ENCODE measurements around the gene SLC25A3.
"Not testable (repeated sequence)": the region's sequence is repeated elsewhere in the genome, so short reads cannot be mapped to it uniquely, and the experiment has no call there.

Gene SLC25A3

DNA sequence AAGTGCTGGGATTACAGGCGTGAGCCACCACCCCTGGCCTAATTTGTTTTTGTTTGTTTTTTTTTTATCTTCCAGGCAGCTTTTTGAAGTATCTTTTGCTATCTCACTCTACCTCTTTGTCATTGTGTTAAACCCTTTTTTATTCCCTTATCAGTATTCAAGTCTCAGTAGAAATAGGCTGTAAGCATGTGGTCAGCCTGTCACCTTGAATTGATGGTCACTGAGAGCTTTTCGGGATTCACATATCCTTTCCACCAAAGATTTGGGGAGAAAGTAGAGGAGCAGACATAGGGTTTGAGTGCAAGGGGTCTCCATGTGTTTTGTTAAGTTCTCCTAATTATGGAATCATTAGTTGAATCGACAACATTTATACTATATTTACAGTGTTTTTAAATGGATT, 41.7 kb upstream of the SLC25A3 start:
- no peak overlapping the region for H2BK5ac ChIP-seq (ENCODE audit: low read depth, low read length, poor library complexity, severe bottlenecking)
- no peak overlapping the region for H2BK120ac ChIP-seq (ENCODE audit: low read depth, low read length)
- H3K4me2 ChIP-seq (ENCODE audit: low read length, poor library complexity, severe bottlenecking), result no peak overlapping the region
- H3K36me3 ChIP-seq (ENCODE audit: control insufficient read depth in 1 of 2, insufficient read depth in 2 of 2, low read depth in 1 of 2, low read length in 2 of 2), result peaks cover 11 to 17% of the 10 kb centered on the region in 2 experiments
- H2BK15ac ChIP-seq (ENCODE audit: low read depth, poor library complexity, severe bottlenecking), result no peak overlapping the region
- no peak overlapping the region for H3K27ac ChIP-seq (ENCODE audit: low read length, poor library complexity, severe bottlenecking)
- DNase-seq, result no peak
- no peaks in the 10 kb centered on the region for H3K4me1 ChIP-seq (ENCODE audit: control insufficient read depth, insufficient read depth, low read depth, low read length)
- H3K9me3 ChIP-seq (ENCODE audit: control insufficient read depth, low read length), result no peaks in the 10 kb centered on the region
- H3K27me3 ChIP-seq (ENCODE audit: control insufficient read depth in 1 of 2, insufficient read depth in 1 of 2, low read length in 2 of 2), result no peaks in the 10 kb centered on the region
- 91% methylated on average over 1 of the region's 3 CpGs for WGBS
- no peak overlapping the region for H4K8ac ChIP-seq (ENCODE audit: low read length)
- H2BK12ac ChIP-seq (ENCODE audit: low read length in 2 of 2), result no peak overlapping the region
- no peak overlapping the region for H3K23ac ChIP-seq (ENCODE audit: low read length in 2 of 2)
- H2AK5ac ChIP-seq (ENCODE audit: low read length, severe bottlenecking), result no peak overlapping the region
- H3K14ac ChIP-seq (ENCODE audit: low read length in 2 of 2), result no peak overlapping the region
- no peak overlapping the region for H3K18ac ChIP-seq (ENCODE audit: low read depth in 1 of 2, low read length in 2 of 2)
- no peak overlapping the region for H4K91ac ChIP-seq (ENCODE audit: low read length)
- no peak overlapping the region for H3K9ac ChIP-seq (ENCODE audit: low read length)
- H3K4ac ChIP-seq (ENCODE audit: low read depth in 1 of 2, low read length in 2 of 2), result no peak overlapping the region
- H3K79me1 ChIP-seq (replicated peaks; ENCODE audit: low read length, poor library complexity, severe bottlenecking), result peaks cover 8% of the 10 kb centered on the region
- no peak overlapping the region for H3K4me3 ChIP-seq (ENCODE audit: insufficient read depth in 1 of 2, low read depth in 1 of 2, low read length in 2 of 2)
- no peak overlapping the region for H2AFZ ChIP-seq (ENCODE audit: low read depth, low read length)

DNA sequence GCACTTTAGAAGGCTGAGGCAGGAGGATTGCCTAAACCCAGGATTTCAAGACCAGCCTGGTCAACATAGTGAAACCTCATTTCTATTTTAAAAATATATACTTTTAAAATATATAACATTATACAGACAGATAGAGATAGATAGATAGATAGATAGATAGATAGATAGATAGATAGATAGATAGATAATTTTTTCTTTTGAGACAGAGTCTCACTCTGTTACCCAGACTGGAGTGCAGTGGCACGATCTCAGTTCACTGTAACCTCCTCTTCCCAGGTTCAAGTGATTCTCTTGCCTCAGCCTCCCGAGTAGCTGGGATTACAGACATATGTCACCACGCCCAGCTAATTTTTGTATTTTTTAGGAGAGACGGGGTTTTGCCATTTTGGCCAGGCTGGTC, 35.4 kb upstream of the SLC25A3 start:
- 87% methylated on average over 4 of the region's 4 CpGs for WGBS
- H3K9me3 ChIP-seq (ENCODE audit: control insufficient read depth, low read length); H2BK12ac ChIP-seq (ENCODE audit: low read length in 2 of 2); H3K18ac ChIP-seq (ENCODE audit: low read depth in 1 of 2, low read length in 2 of 2); H2BK120ac ChIP-seq (ENCODE audit: low read depth, low read length); H2BK5ac ChIP-seq (ENCODE audit: low read depth, low read length, poor library complexity, severe bottlenecking); H3K36me3 ChIP-seq (ENCODE audit: control insufficient read depth in 1 of 2, insufficient read depth in 2 of 2, low read depth in 1 of 2, low read length in 2 of 2); H3K79me1 ChIP-seq (replicated peaks; ENCODE audit: low read length, poor library complexity, severe bottlenecking); H3K14ac ChIP-seq (ENCODE audit: low read length in 2 of 2); H3K27me3 ChIP-seq (ENCODE audit: control insufficient read depth in 1 of 2, insufficient read depth in 1 of 2, low read length in 2 of 2); H3K4me1 ChIP-seq (ENCODE audit: control insufficient read depth, insufficient read depth, low read depth, low read length); H3K4me2 ChIP-seq (ENCODE audit: low read length, poor library complexity, severe bottlenecking); H3K4ac ChIP-seq (ENCODE audit: low read depth in 1 of 2, low read length in 2 of 2); H4K91ac ChIP-seq (ENCODE audit: low read length); H3K4me3 ChIP-seq (ENCODE audit: insufficient read depth in 1 of 2, low read depth in 1 of 2, low read length in 2 of 2); H3K23ac ChIP-seq (ENCODE audit: low read length in 2 of 2); H2AFZ ChIP-seq (ENCODE audit: low read depth, low read length); H3K9ac ChIP-seq (ENCODE audit: low read length); H2BK15ac ChIP-seq (ENCODE audit: low read depth, poor library complexity, severe bottlenecking); H2AK5ac ChIP-seq (ENCODE audit: low read length, severe bottlenecking); H3K27ac ChIP-seq (ENCODE audit: low read length, poor library complexity, severe bottlenecking); H4K8ac ChIP-seq (ENCODE audit: low read length); DNase-seq: not testable (repeated sequence)

DNA sequence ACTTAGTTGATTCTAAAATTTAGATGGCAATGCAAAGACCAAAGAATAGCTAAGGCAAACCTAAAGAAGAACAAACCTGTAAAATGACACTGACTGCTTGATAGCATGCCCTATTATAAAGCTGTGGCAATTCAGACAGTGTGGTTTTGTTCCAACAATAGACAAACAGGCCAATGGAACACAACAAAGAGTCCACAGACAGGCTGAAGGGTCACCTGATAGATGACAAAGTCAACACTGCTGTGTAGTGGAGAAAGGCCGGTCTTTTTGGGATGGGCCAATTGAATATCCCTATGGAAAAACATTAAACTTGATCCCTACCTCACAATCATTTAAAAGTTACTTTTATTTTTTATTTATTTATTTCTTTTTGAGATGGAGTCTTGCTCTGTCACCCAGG, 33.8 kb upstream of the SLC25A3 start:
- H3K14ac ChIP-seq (ENCODE audit: low read length in 2 of 2), result no peak overlapping the region
- WGBS, result no CpG with 5 or more reads among the region's 1 CpG
- no peak overlapping the region for H2AFZ ChIP-seq (ENCODE audit: low read depth, low read length)
- H2AK5ac ChIP-seq (ENCODE audit: low read length, severe bottlenecking), result no peak overlapping the region
- H3K4ac ChIP-seq (ENCODE audit: low read depth in 1 of 2, low read length in 2 of 2), result no peak overlapping the region
- no peaks in the 10 kb centered on the region for H3K36me3 ChIP-seq (ENCODE audit: control insufficient read depth in 1 of 2, insufficient read depth in 2 of 2, low read depth in 1 of 2, low read length in 2 of 2)
- H3K27me3 ChIP-seq (ENCODE audit: control insufficient read depth in 1 of 2, insufficient read depth in 1 of 2, low read length in 2 of 2), result no peaks in the 10 kb centered on the region
- peaks cover 6% of the 10 kb centered on the region for H3K9me3 ChIP-seq (ENCODE audit: control insufficient read depth, low read length)
- no peak overlapping the region for H2BK15ac ChIP-seq (ENCODE audit: low read depth, poor library complexity, severe bottlenecking)
- H3K9ac ChIP-seq (ENCODE audit: low read length), result no peak overlapping the region
- H2BK120ac ChIP-seq (ENCODE audit: low read depth, low read length), result no peak overlapping the region
- H3K4me1 ChIP-seq (ENCODE audit: control insufficient read depth, insufficient read depth, low read depth, low read length), result no peaks in the 10 kb centered on the region
- DNase-seq, result no peak
- H2BK12ac ChIP-seq (ENCODE audit: low read length in 2 of 2), result no peak overlapping the region
- H4K91ac ChIP-seq (ENCODE audit: low read length), result no peak overlapping the region
- no peak overlapping the region for H3K4me2 ChIP-seq (ENCODE audit: low read length, poor library complexity, severe bottlenecking)
- no peak overlapping the region for H3K4me3 ChIP-seq (ENCODE audit: insufficient read depth in 1 of 2, low read depth in 1 of 2, low read length in 2 of 2)
- no peak overlapping the region for H3K18ac ChIP-seq (ENCODE audit: low read depth in 1 of 2, low read length in 2 of 2)
- no peak overlapping the region for H3K23ac ChIP-seq (ENCODE audit: low read length in 2 of 2)
- H2BK5ac ChIP-seq (ENCODE audit: low read depth, low read length, poor library complexity, severe bottlenecking), result no peak overlapping the region
- H3K27ac ChIP-seq (ENCODE audit: low read length, poor library complexity, severe bottlenecking), result no peak overlapping the region
- H3K79me1 ChIP-seq (replicated peaks; ENCODE audit: low read length, poor library complexity, severe bottlenecking), result no peaks in the 10 kb centered on the region
- H4K8ac ChIP-seq (ENCODE audit: low read length), result no peak overlapping the region

DNA sequence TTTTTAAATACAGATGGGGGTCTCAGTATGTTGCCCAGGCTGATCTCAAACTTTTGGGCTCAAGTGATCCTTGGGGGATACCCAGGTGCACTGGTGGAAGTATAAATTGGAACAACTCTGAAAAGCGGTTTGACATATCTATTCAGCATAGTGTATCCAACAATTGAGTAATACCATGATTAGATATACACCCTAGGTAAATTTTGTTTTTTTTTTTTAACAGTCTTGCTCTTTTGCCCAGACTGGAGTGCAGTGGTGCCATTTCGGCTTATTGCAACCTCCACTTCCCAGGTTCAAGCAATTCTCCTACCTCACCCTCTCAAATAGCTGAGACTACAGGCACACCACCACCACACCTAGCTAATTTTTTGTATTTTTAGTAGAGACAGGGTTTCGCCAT, 31.6 kb upstream of the SLC25A3 start:
- Histone ChIP-seq H3K4me3 (ENCODE audit: insufficient read depth in 1 of 2, low read depth in 1 of 2, low read length in 2 of 2) (no peak overlapping the region), H2AFZ (ENCODE audit: low read depth, low read length) (no peak overlapping the region), H2AK5ac (ENCODE audit: low read length, severe bottlenecking) (no peak overlapping the region), H3K79me1 (replicated peaks; ENCODE audit: low read length, poor library complexity, severe bottlenecking) (no peaks in the 10 kb centered on the region), H3K4me1 (ENCODE audit: control insufficient read depth, insufficient read depth, low read depth, low read length) (no peaks in the 10 kb centered on the region), H2BK15ac (ENCODE audit: low read depth, poor library complexity, severe bottlenecking) (no peak overlapping the region), H4K8ac (ENCODE audit: low read length) (no peak overlapping the region), H3K9me3 (ENCODE audit: control insufficient read depth, low read length) (peaks cover 6% of the 10 kb centered on the region), H3K4me2 (ENCODE audit: low read length, poor library complexity, severe bottlenecking) (no peak overlapping the region), H3K9ac (ENCODE audit: low read length) (no peak overlapping the region), H3K27me3 (ENCODE audit: control insufficient read depth in 1 of 2, insufficient read depth in 1 of 2, low read length in 2 of 2) (no peaks in the 10 kb centered on the region), H3K14ac (ENCODE audit: low read length in 2 of 2) (no peak overlapping the region), H2BK120ac (ENCODE audit: low read depth, low read length) (no peak overlapping the region), H3K23ac (ENCODE audit: low read length in 2 of 2) (no peak overlapping the region), H2BK12ac (ENCODE audit: low read length in 2 of 2) (no peak overlapping the region), H3K18ac (ENCODE audit: low read depth in 1 of 2, low read length in 2 of 2) (no peak overlapping the region), H3K27ac (ENCODE audit: low read length, poor library complexity, severe bottlenecking) (no peak overlapping the region), H3K4ac (ENCODE audit: low read depth in 1 of 2, low read length in 2 of 2) (no peak overlapping the region), H2BK5ac (ENCODE audit: low read depth, low read length, poor library complexity, severe bottlenecking) (no peak overlapping the region), H4K91ac (ENCODE audit: low read length) (no peak overlapping the region), H3K36me3 (ENCODE audit: control insufficient read depth in 1 of 2, insufficient read depth in 2 of 2, low read depth in 1 of 2, low read length in 2 of 2) (no peaks in the 10 kb centered on the region)
- no peak for DNase-seq
- 97% methylated on average over 2 of the region's 3 CpGs for WGBS
